K562 (cell line): ENCODE data around the gene MPHOSPH6.

Experiments
- ATF3 ChIP-seq, 2 experiments: fragments of 450-650 bp in 1 of 2; sonication (generic) in 1 of 2; formaldehyde crosslinking in 1 of 2; IDR thresholded peaks in 1 of 2; conservative IDR thresholded peaks in 1 of 2; 2 replicates each; pipeline versions ENCODE4 v1.6.1 to v1.8.1; 2016 to 2023; ENCODE audit warnings: mild to moderate bottlenecking in 2 of 2, moderate library complexity in 2 of 2, inconsistent platforms in 1 of 2, missing genetic modification reagents in 1 of 2
- CTCF ChIP-seq, 3 experiments: IDR thresholded peaks in 2 of 3; conservative IDR thresholded peaks in 1 of 3; 2 replicates each; pipeline ENCODE4 v1.5.1; 2011 to 2012; ENCODE audit warnings: low read length in 3 of 3, mild to moderate bottlenecking in 3 of 3, control low read depth in 2 of 3, improper control_type of control experiment in 1 of 3, inconsistent platforms in 1 of 3, low read depth in 1 of 3, mixed read lengths in 1 of 3, moderate library complexity in 1 of 3; ENCODE audit not compliant: insufficient read depth in 2 of 3
- EP400 ChIP-seq: fragments of 450-650 bp; IDR thresholded peaks from 2 replicates; pipeline ENCODE4 v1.6.1; 2017; ENCODE audit warnings: antibody characterized with exemption, mild to moderate bottlenecking, moderate library complexity
- GTF2F1 ChIP-seq: IDR thresholded peaks from 2 replicates; pipeline ENCODE4 v1.6.1; 2011; ENCODE audit warnings: low read depth, low read length, improper control_type of control experiment
- JUND ChIP-seq, 2 experiments: IDR thresholded peaks; 2 replicates in 1 of 2; 3 replicates in 1 of 2; pipeline ENCODE4 v1.6.1; 2011; ENCODE audit warnings: borderline replicate concordance in 2 of 2, low read depth in 2 of 2, low read length in 2 of 2, improper control_type of control experiment in 1 of 2, missing biosample characterization in 1 of 2, missing genetic modification characterization in 1 of 2, missing genetic modification reagents in 1 of 2
- MYC ChIP-seq, 2 experiments: fragments of 250-450 bp in 1 of 2; sonication (Bioruptor Pico) in 1 of 2; IDR thresholded peaks; 2 replicates each; pipeline versions ENCODE4 v1.5.1 to v1.6.1; 2012 to 2021; ENCODE audit warnings: low read depth in 2 of 2, borderline replicate concordance in 1 of 2, improper control_type of control experiment in 1 of 2, low read length in 1 of 2, mild to moderate bottlenecking in 1 of 2, moderate library complexity in 1 of 2
- SAFB2 ChIP-seq: fragments of 200-400 bp; formaldehyde crosslinking; IDR thresholded peaks from 2 replicates; pipeline ENCODE4 v1.6.1; 2018; ENCODE audit warnings: borderline replicate concordance, low read length, low read depth, moderate library complexity; ENCODE audit not compliant: severe bottlenecking
- ZKSCAN1 ChIP-seq: fragments of 150-350 bp; IDR thresholded peaks from 2 replicates; pipeline ENCODE4 v1.6.1; 2016; ENCODE audit warnings: low read depth, low read length
- ZNF384 ChIP-seq: IDR thresholded peaks from 2 replicates; pipeline ENCODE4 v1.6.1; 2012; ENCODE audit warnings: low read depth, low read length, improper control_type of control experiment
- TF ChIP-seq, protein P1 (sequence below): fragments of 250-450 bp; sonication (Bioruptor Pico); IDR thresholded peaks from 2 replicates; pipeline ENCODE4 v1.5.0; 2020; ENCODE audit warnings: mild to moderate bottlenecking

- TF ChIP-seq ZKSCAN1 = no peak
- no peak for TF ChIP-seq JUND (IDR thresholded peaks at IDR 0.05; ENCODE audit: borderline replicate concordance, low read depth, low read length)
- TF ChIP-seq JUND (tag; IDR thresholded peaks at IDR 0.05; ENCODE audit: borderline replicate concordance, low read depth, low read length) = no peak
- TF ChIP-seq CTCF (IDR thresholded peaks at IDR 0.05 in 2 of 3, conservative IDR thresholded peaks at IDR 0.05 in 1 of 3; ENCODE audit: insufficient read depth in 2 of 3, low read depth in 1 of 3, low read length in 3 of 3) = no peak
- no peak for TF ChIP-seq SAFB2
- TF ChIP-seq MYC (IDR thresholded peaks at IDR 0.05; ENCODE audit: low read depth, low read length) = no peak
- no peak for TF ChIP-seq MYC (CRISPR knock-in tag; IDR thresholded peaks at IDR 0.05; ENCODE audit: borderline replicate concordance, low read depth)
- no peak for TF ChIP-seq ATF3 (IDR thresholded peaks at IDR 0.05)
- no peak for TF ChIP-seq ATF3 (CRISPR knock-in tag; conservative IDR thresholded peaks at IDR 0.05)
- TF ChIP-seq, protein P1, sequence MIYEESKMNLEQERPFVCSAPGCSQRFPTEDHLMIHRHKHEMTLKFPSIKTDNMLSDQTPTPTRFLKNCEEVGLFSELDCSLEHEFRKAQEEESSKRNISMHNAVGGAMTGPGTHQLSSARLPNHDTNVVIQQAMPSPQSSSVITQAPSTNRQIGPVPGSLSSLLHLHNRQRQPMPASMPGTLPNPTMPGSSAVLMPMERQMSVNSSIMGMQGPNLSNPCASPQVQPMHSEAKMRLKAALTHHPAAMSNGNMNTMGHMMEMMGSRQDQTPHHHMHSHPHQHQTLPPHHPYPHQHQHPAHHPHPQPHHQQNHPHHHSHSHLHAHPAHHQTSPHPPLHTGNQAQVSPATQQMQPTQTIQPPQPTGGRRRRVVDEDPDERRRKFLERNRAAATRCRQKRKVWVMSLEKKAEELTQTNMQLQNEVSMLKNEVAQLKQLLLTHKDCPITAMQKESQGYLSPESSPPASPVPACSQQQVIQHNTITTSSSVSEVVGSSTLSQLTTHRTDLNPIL (CRISPR knock-in tag) = no peak
- TF ChIP-seq GTF2F1 = no peak
- TF ChIP-seq ZNF384 = no peak
- TF ChIP-seq EP400 = no peak
These were observed 12.2 kb downstream of the MPHOSPH6 start for GRCh38 chr16:82157836-82158235.
